Erythroblast (primary cell): ENCODE data around the gene CSNK2B.

Experiments
- GATA1 ChIP-seq: IDR thresholded peaks from 2 replicates; pipeline ENCODE4 v1.6.1; 2011; ENCODE audit warnings: low read depth, mild to moderate bottlenecking, control low read depth, low read length, moderate library complexity
- POLR2A ChIP-seq: IDR thresholded peaks from 2 replicates; pipeline ENCODE4 v1.6.1; 2011; ENCODE audit warnings: mild to moderate bottlenecking, low read length

GRCh38 chr6:31661262-31662123 is 4.4 kb upstream of the CSNK2B start:
- TF ChIP-seq POLR2A (no peak), GATA1 (no peak)
